HG02970 (cell line): ENCODE measurements around the gene GRHPR.
"Not testable (repeated sequence)": the region's sequence is repeated elsewhere in the genome, so short reads cannot be mapped to it uniquely, and the experiment has no call there.

Experiments
- ATAC-seq: cut with Tn5 transposase; IDR thresholded peaks from one replicate; pipeline ENCODE4 v1.9.1; 2021; ENCODE audit warnings: mild to moderate bottlenecking, moderate library complexity, moderate number of reproducible peaks; ENCODE audit not compliant: unreplicated experiment, low FRiP score

GRHPR gene

GRCh38 chr9:37444890-37445289 lies 22.4 kb downstream of the GRHPR start:
- no peak for ATAC-seq

- no peak for ATAC-seq
Measured at GRCh38 chr9:37445832-37446231, 23.3 kb downstream of the GRHPR start.

GRCh38 chr9:37446401-37446800 lies 23.9 kb downstream of the GRHPR start:
- no peak for ATAC-seq

GRCh38 chr9:37447111-37447510 lies 24.6 kb downstream of the GRHPR start:
- no peak for ATAC-seq

- no peak for ATAC-seq
Measured at GRCh38 chr9:37449862-37450632, 27.6 kb downstream of the GRHPR start.

- no peak for ATAC-seq
Measured at GRCh38 chr9:37451628-37452027, 29.1 kb downstream of the GRHPR start.

GRCh38 chr9:37452611-37453010 lies 30.1 kb downstream of the GRHPR start:
- ATAC-seq = no peak

GRCh38 chr9:37453827-37454226 lies 31.3 kb downstream of the GRHPR start:
- no peak for ATAC-seq

- no peak for ATAC-seq
Measured at GRCh38 chr9:37454238-37454637, 31.7 kb downstream of the GRHPR start.

- no peak for ATAC-seq
Measured at GRCh38 chr9:37455884-37456647, 33.6 kb downstream of the GRHPR start.

- no peak for ATAC-seq
Measured at GRCh38 chr9:37456817-37457216, 34.3 kb downstream of the GRHPR start.

- ATAC-seq = no peak
Measured at GRCh38 chr9:37464006-37464405, 41.5 kb downstream of the GRHPR start.

GRCh38 chr9:37464426-37465248 lies 42.1 kb downstream of the GRHPR start:
- ATAC-seq = peak; percentile 36

- ATAC-seq = peak; percentile 81
Measured at GRCh38 chr9:37465249-37466036, 42.9 kb downstream of the GRHPR start, which contains the start of gene ZBTB5. TSS of gene ZBTB5 (minus strand) at chr9:37465450. CDS start at chr9:37442551, 22,899 bp downstream.

- peak; percentile 6 for ATAC-seq
Measured at GRCh38 chr9:37466037-37466709, 43.7 kb downstream of the GRHPR start.

GRCh38 chr9:37467530-37467929 lies 45.0 kb downstream of the GRHPR start:
- ATAC-seq = not testable (repeated sequence)

- ATAC-seq = no peak
Measured at GRCh38 chr9:37468620-37469019, 46.1 kb downstream of the GRHPR start.

- ATAC-seq = no peak
Measured at GRCh38 chr9:37471942-37472684, 49.6 kb downstream of the GRHPR start.

- ATAC-seq = not testable (repeated sequence)
Measured at GRCh38 chr9:37473982-37474381, 51.5 kb downstream of the GRHPR start.
